Muscle of leg (tissue), 11 donors: ENCODE measurements around the gene PTPN6. TPM values are rescaled to one million over a fixed set of nuclear protein-coding genes. Genes with fewer than 3 reads are reported as not detected.

Experiments used
- DNase-seq: peaks from one replicate; pipeline ENCODE4 v3.0.0; 2013
- H3K27ac ChIP-seq: one replicate; pipeline ENCODE4 v1.5.1; 2013; ENCODE audit warnings: mild to moderate bottlenecking, low read length, control low read depth
- H3K27me3 ChIP-seq: one replicate; pipeline ENCODE4 v1.6.1; 2013; ENCODE audit warnings: low read length; ENCODE audit not compliant: control insufficient read depth, insufficient read depth
- H3K36me3 ChIP-seq: one replicate; pipeline ENCODE4 v1.6.1; 2013; ENCODE audit warnings: low read length; ENCODE audit not compliant: control insufficient read depth, insufficient read depth
- H3K4me1 ChIP-seq: one replicate; pipeline ENCODE4 v1.6.1; 2013; ENCODE audit warnings: low read length; ENCODE audit not compliant: control insufficient read depth, insufficient read depth
- H3K4me3 ChIP-seq: one replicate; pipeline ENCODE4 v1.5.1; 2013; ENCODE audit warnings: low read length, control low read depth
- H3K9me3 ChIP-seq: replicated peaks from 2 replicates; pipeline ENCODE4 v1.6.1; 2013; ENCODE audit warnings: low read depth, low read length; ENCODE audit not compliant: control insufficient read depth
- WGBS: methylation state at CpG from one replicate; pipeline ENCODE4 v1.1.5; 2013; ENCODE audit warnings: missing lambda C conversion rate; ENCODE audit not compliant: insufficient coverage; 5-methylcytosine and 5-hydroxymethylcytosine counted together
- polyA plus RNA-seq, 8 donors: library from polyadenylated mRNA; unstranded; fragments of 120-200 nt; gene quantifications; one replicate each; pipeline versions ENCODE4 v1.2.1 to v1.2.3, GENCODE V29; 2013; ENCODE audit warnings: inconsistent platforms in 1 of 8, low replicate concordance in 1 of 8; ENCODE audit not compliant: insufficient read length in 8 of 8, insufficient read depth in 1 of 8
- total RNA-seq: library from RNA; stranded (reverse); fragments of 120-200 nt; gene quantifications from one replicate; pipeline ENCODE4 v1.2.4, GENCODE V29; 2013

The PTPN6 gene
- total and polyA plus RNA-seq, 9 donors, result 4.0 to 8.1 (median 5.8) TPM

DNA sequence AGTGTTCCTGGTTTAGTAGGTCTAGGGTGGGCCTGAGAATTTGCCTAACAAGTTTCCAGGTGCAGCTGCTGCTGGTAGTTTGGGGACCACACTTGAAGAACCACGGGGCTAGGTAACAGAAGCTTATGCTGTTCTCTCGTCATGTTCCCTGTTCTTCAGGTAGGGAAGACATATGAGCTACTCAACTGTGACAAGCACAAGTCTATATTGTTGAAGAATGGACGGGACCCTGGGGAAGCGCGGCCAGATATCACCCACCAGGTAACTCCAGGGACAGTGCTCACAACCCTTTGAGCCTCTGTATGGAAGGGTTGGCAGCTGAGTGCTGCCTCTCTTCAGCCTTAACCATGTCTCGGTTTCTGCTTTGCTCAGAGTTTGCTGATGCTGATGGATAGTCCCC, 23.0 kb downstream of the PTPN6 start:
- Histone ChIP-seq H3K36me3 (peaks cover 56% of the 10 kb centered on the region), H3K4me3 (no peak overlapping the region), H3K9me3 (no peaks in the 10 kb centered on the region), H3K4me1 (peaks cover 8% of the 10 kb centered on the region), H3K27me3 (no peaks in the 10 kb centered on the region), H3K27ac (no peak overlapping the region)
- no peak for DNase-seq
- 92% methylated on average over 2 of the region's 6 CpGs for WGBS

DNA sequence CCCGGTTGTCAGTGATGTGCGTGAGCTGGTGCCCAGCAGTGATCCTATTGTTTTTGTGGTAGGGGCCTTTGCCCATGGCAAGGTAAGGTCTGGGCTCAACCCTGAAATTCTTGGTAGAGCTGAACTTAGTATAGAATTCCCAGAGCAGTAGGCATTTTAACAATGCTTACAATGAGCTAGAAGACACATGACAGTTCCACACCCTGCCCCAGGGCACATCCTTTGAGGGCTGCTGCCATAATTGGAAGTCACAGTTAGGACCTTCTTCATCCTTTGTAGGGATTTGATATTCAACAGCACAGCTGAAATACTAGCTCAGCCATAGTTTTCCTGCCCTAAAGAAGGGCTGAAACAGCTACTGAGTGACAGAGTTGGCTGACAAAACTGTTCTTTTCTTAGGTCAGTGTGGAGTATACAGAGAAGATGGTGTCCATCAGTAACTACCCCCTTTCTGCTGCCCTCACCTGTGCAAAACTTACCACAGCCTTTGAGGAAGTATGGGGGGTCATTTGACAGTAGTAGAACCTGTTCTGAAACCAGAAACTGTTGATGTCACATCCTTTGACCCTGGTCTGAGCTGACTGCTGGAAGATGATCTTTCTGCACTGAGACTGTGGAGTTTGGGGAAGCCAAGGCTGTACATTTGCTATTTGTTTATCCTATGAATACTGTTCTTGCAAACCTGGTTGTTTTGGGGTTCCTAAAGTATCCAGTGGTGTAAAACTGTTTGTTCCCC, 24.3 kb downstream of the PTPN6 start:
- H3K36me3 ChIP-seq, result peaks cover 61% of the 10 kb centered on the region
- no CpG with 5 or more reads among the region's 2 CpGs for WGBS
- H3K27ac ChIP-seq, result no peak overlapping the region
- no peak overlapping the region for H3K4me3 ChIP-seq
- H3K9me3 ChIP-seq, result no peaks in the 10 kb centered on the region
- no peak for DNase-seq
- no peaks in the 10 kb centered on the region for H3K27me3 ChIP-seq
- peaks cover 5% of the 10 kb centered on the region for H3K4me1 ChIP-seq

DNA sequence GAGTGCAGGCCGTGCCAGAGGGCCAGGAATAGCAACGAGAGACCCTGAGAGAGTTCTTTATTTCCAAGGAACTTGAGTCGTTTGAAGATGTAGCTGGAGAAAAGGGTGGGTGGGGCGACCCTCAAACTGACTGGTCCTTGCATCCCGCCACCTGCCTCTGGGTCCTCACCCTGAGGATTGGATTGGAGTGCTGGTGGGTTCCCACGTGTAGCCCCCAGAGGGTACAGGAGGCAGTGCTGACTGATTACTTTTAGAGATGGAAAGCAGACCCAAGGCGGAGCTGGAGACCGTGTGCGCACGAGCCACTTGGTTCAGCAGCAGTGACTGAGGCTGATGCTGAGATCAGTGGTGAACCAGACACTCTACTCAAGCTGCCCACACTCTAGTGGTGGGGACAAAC, 26.5 kb downstream of the PTPN6 start:
- Histone ChIP-seq H3K4me3 (no peak overlapping the region), H3K4me1 (no peaks in the 10 kb centered on the region), H3K36me3 (peaks cover 82% of the 10 kb centered on the region), H3K27me3 (no peaks in the 10 kb centered on the region), H3K27ac (no peak overlapping the region), H3K9me3 (no peaks in the 10 kb centered on the region)
- DNase-seq, result no peak
- WGBS, result 77% methylated on average over 9 of the region's 10 CpGs

DNA sequence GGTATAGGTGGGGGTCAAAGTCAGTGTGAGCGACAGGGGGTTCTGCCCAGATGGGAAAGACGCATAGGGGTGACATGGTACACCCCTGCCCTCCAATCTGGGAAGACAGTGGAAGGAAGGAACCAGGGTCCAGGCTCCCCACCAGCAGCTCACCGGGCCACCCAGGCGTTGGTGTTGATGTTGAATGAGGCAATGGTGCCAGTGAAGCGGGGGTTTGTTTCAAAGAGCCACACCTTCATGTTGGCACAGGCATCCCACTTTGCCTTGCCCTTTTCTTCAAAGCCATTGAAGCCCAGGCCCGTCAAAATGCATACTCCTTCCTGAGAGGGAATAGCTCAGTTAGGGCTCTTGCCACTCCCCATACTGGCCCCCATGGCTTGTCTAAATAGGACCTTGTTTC, 27.0 kb downstream of the PTPN6 start:
- no peaks in the 10 kb centered on the region for H3K9me3 ChIP-seq
- 85% methylated on average over 3 of the region's 6 CpGs for WGBS
- H3K4me1 ChIP-seq, result no peaks in the 10 kb centered on the region
- H3K27me3 ChIP-seq, result no peaks in the 10 kb centered on the region
- no peak overlapping the region for H3K27ac ChIP-seq
- H3K4me3 ChIP-seq, result no peak overlapping the region
- peaks cover 85% of the 10 kb centered on the region for H3K36me3 ChIP-seq
- DNase-seq, result no peak

DNA sequence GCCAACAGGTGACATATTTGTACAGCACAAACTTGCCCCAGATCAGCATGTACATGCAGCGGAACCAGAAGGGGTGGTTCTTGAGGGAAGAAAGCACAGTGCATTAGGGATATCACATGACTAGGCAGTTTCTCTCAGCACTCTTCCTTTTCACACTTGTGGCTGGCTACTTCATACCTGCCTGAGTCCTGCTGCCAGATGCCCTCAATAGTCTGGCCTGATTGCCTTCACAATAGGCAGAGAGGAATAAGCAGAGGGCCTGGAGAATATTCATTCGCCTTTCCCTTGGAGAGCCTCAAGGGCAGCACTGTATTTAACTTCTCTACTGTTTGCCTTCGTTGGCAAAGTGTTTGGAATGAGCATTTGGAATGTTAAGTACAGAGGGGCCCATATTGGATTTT, 27.5 kb downstream of the PTPN6 start:
- Histone ChIP-seq H3K4me3 (no peak overlapping the region), H3K36me3 (peaks cover 85% of the 10 kb centered on the region), H3K4me1 (no peaks in the 10 kb centered on the region), H3K27ac (no peak overlapping the region), H3K27me3 (no peaks in the 10 kb centered on the region), H3K9me3 (no peaks in the 10 kb centered on the region)
- 60% methylated on average over 1 of the region's 3 CpGs for WGBS
- peak; percentile 77 for DNase-seq

DNA sequence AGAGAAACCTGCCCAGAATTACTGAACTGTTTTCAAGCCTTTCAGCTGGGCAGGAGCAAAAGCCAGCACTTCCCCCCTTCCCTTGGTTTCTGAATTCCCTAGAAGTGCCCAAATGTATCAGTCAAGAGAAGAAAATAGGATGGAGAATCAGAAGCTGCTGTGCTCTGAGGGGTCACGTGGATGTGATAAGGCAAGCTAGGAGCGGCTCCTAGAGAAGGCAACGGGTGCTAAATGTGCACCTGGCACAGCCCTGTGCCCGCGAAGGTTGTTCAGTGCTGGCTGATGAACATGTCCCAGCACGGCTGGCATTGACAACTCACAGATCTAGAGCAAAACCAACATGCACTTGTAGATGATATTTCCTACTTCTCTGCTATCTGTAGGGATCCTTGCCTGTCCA, 27.9 kb downstream of the PTPN6 start:
- Histone ChIP-seq H3K36me3 (peaks cover 81% of the 10 kb centered on the region), H3K27ac (no peak overlapping the region), H3K4me1 (no peaks in the 10 kb centered on the region), H3K4me3 (no peak overlapping the region), H3K27me3 (no peaks in the 10 kb centered on the region), H3K9me3 (no peaks in the 10 kb centered on the region)
- no peak for DNase-seq
- WGBS, result 82% methylated on average over 5 of the region's 6 CpGs

DNA sequence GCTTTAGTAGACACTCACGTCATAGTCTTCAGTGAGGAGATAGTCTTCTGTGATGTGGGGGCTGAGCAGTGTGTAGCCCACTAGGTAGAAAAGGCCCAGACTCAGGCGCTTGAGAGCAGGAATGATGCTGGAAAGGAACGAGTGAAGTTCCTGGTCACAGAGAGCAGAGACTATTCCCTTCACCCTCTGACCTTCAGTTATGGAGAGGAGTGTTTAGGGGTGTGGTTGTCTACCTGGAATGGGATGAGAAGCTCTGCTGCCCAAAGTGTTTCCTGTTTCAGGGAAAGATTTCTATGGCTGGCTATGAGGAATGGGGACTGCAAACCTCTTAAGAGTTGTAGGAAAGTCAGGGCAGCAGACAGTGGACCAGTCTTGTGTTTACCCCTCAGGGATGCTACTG, 28.3 kb downstream of the PTPN6 start:
- no peaks in the 10 kb centered on the region for H3K27me3 ChIP-seq
- H3K36me3 ChIP-seq, result peaks cover 77% of the 10 kb centered on the region
- no peaks in the 10 kb centered on the region for H3K4me1 ChIP-seq
- H3K4me3 ChIP-seq, result no peak overlapping the region
- 83% methylated on average over 2 of the region's 3 CpGs for WGBS
- DNase-seq, result no peak
- H3K9me3 ChIP-seq, result no peaks in the 10 kb centered on the region
- no peak overlapping the region for H3K27ac ChIP-seq

DNA sequence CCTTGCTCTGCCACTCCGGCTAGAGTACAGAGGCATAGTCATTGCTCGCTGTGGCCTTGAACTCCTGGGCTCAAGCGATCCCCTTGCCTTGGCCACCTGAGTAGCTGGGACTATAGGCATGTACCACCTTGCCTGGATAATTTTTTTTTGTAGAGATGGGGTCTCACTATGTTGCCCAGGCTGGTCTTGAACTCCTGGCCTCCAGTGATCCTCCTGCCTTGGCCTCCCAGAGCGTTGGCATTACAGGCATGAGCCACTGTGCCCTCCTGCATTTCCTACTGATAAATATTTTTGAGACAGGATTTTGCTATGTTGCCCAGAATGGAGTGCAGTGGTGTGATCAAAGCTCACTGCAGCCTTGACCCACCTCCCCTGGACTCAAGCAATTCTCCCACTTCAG, 28.9 kb downstream of the PTPN6 start:
- no peaks in the 10 kb centered on the region for H3K4me1 ChIP-seq
- peaks cover 74% of the 10 kb centered on the region for H3K36me3 ChIP-seq
- H3K4me3 ChIP-seq, result no peak overlapping the region
- 94% methylated on average over 3 of the region's 4 CpGs for WGBS
- H3K9me3 ChIP-seq, result no peaks in the 10 kb centered on the region
- H3K27ac ChIP-seq, result no peak overlapping the region
- DNase-seq, result no peak
- no peaks in the 10 kb centered on the region for H3K27me3 ChIP-seq

DNA sequence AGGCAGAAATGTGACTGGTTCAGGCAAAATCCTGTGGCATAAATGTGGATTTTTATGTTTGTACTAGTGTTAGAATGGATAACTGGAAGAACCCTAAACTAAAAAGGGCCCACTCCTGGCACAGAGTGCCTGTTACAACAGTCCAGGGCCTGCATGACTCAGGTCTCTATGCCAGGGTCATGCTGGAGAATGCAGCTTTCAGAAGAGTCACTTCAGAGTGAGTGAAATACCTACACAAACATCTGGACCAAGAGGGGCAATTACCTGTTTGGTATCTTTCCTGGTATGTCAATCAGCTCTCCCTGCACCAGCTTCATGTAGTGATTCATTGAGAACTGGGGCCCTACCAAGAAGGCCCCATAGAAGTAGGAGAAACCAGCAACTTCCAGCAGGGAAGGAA, 29.6 kb downstream of the PTPN6 start:
- Histone ChIP-seq H3K27me3 (no peaks in the 10 kb centered on the region), H3K27ac (no peak overlapping the region), H3K4me1 (no peaks in the 10 kb centered on the region), H3K9me3 (no peaks in the 10 kb centered on the region), H3K36me3 (peaks cover 67% of the 10 kb centered on the region), H3K4me3 (no peak overlapping the region)
- no peak for DNase-seq

DNA sequence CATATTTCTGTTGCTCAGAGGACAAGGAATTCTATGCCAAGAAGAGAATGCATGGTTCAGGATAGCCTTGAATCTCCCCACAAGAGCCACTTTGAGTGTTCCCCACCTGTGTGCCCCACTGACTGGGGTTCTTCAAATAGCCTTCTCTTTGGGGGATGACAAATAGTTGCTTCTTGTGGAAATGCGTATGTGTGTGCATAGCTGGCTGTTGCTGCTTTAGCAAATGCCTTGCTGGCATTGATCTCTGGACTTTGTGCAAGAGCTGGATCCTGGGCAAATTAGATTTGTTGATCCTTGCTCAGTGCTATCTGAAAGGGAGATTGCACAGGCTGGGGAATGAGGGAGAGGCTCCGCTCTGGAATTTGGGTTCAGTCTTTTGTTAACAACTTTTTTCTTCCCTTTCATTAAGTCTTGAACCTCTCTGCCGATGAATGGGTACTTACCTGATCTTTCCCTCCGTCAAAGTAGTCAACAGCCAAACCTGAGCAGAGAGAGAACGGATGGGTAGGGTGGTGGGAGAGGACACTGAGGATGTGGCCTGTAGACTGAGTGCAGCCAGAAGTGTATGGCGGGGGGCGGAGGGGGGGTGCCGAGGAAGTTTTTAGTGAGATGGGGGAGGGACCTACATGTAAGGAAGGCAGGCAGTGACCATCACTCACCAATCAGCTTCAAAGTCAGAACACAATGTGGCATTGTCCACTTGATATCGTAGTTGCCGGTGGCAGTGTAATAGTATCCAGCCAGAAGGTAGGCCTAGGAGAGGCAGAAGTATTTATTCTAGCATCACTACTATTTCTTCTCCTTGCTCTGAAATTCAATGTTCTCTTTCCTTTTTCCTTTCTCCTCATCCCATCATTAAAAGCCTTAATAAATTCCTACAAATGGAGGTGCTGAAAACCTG, 30.2 kb downstream of the PTPN6 start:
- no peak for DNase-seq
- H3K27ac ChIP-seq, result no peak overlapping the region
- WGBS, result 70% methylated on average over 2 of the region's 10 CpGs
- no peak overlapping the region for H3K4me3 ChIP-seq
- H3K4me1 ChIP-seq, result no peaks in the 10 kb centered on the region
- peaks cover 63% of the 10 kb centered on the region for H3K36me3 ChIP-seq
- no peaks in the 10 kb centered on the region for H3K9me3 ChIP-seq
- no peaks in the 10 kb centered on the region for H3K27me3 ChIP-seq
